Progenitor cell of endocrine pancreas (in vitro differentiated cells): ENCODE data around the gene SEC14L5. TPM values are rescaled to one million over a fixed set of nuclear protein-coding genes. Genes with fewer than 3 reads are reported as not detected.

Experiments used
- DNase-seq: peaks from one replicate; pipeline ENCODE4 v3.0.0; 2021; ENCODE audit warnings: low spot score; ENCODE audit not compliant: unreplicated experiment
- H3K27ac Mint-ChIP-seq: 2 replicates; pipeline ENCODE4 v1.8.0; 2021; ENCODE audit warnings: mild to moderate bottlenecking, moderate library complexity, mixed read lengths
- H3K27me3 Mint-ChIP-seq: 2 replicates; pipeline ENCODE4 v1.8.0; 2021; ENCODE audit warnings: mixed read lengths
- H3K36me3 Mint-ChIP-seq: 2 replicates; pipeline ENCODE4 v1.8.0; 2022; ENCODE audit warnings: mixed read lengths; ENCODE audit not compliant: insufficient read depth
- H3K4me1 Mint-ChIP-seq: 2 replicates; pipeline ENCODE4 v1.8.0; 2021; ENCODE audit warnings: low read depth, mixed read lengths
- H3K4me3 Mint-ChIP-seq: 2 replicates; pipeline ENCODE4 v1.8.0; 2021; ENCODE audit warnings: low read depth, mild to moderate bottlenecking, moderate library complexity, mixed read lengths
- H3K9me3 Mint-ChIP-seq: 2 replicates; pipeline ENCODE4 v1.8.0; 2021; ENCODE audit warnings: low read depth, mixed read lengths
- total RNA-seq: library from RNA; stranded (reverse); gene quantifications from 2 replicates; pipeline ENCODE4 v1.2.1, GENCODE V29; 2021
- TF ChIP-seq, protein P1 (sequence below): fragments of 200-600 bp; sonication (generic); IDR thresholded peaks from one replicate; pipeline ENCODE4 v1.5.0; 2021; ENCODE audit warnings: antibody characterized with exemption, mild to moderate bottlenecking; ENCODE audit not compliant: unreplicated experiment

The SEC14L5 gene
- total RNA-seq, 1 donor from 2014 or later: 2.1 TPM

DNA sequence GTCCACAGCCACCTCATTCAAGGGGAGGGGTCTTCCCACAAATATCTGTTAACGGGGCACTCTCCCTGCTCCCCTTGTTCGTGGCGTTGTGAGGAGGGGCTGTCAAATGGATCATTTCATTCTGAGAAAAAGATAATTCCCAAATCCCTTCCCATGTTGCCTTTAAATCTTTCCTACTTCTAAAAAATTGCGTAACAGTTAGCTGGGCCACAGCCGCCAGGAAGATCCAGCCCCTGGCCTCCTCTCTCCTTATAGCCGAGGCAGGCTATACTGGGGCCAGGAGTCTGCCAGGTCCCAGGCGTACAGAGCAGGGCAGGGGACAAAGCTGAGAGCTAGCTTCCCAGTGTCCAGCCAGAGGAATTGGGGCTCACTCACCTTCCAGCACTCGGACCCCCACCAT is 107.2 kb downstream of the SEC14L5 start:
- no peak overlapping the region for H3K4me3 Mint-ChIP-seq
- H3K9me3 Mint-ChIP-seq: no peaks in the 10 kb centered on the region
- H3K27ac Mint-ChIP-seq: no peak overlapping the region
- H3K4me1 Mint-ChIP-seq: no peaks in the 10 kb centered on the region
- H3K27me3 Mint-ChIP-seq: peaks cover 12% of the 10 kb centered on the region
- no peaks in the 10 kb centered on the region for H3K36me3 Mint-ChIP-seq
- no peak for DNase-seq
- TF ChIP-seq, protein P1, sequence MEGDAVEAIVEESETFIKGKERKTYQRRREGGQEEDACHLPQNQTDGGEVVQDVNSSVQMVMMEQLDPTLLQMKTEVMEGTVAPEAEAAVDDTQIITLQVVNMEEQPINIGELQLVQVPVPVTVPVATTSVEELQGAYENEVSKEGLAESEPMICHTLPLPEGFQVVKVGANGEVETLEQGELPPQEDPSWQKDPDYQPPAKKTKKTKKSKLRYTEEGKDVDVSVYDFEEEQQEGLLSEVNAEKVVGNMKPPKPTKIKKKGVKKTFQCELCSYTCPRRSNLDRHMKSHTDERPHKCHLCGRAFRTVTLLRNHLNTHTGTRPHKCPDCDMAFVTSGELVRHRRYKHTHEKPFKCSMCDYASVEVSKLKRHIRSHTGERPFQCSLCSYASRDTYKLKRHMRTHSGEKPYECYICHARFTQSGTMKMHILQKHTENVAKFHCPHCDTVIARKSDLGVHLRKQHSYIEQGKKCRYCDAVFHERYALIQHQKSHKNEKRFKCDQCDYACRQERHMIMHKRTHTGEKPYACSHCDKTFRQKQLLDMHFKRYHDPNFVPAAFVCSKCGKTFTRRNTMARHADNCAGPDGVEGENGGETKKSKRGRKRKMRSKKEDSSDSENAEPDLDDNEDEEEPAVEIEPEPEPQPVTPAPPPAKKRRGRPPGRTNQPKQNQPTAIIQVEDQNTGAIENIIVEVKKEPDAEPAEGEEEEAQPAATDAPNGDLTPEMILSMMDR: no peak

DNA sequence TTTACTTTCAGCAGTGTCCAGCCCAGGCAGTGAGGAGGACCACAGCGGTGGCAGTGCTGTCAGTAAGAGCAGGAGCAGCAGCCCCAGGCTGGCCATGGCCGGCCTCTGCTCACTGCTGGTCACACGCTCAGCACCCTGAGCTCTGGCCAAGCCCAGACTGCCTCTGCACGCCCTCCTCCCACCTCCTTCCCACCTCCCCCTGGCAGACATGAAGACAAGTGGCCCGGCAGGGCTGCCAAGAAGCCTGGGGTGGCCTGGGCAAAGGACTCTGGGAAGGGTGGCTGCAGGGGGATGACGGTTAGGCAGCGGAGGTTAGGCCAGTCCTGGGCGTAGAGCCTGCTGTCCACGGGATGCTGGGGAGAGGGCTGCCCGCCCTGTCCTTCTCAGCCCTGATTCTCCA is 107.7 kb downstream of the SEC14L5 start, which contains the start of gene C16orf89:
TSS of gene C16orf89 (minus strand) at position 144 of the 400 bp plus-strand sequence. CDS start at position 96, 48 bp downstream.
- no peak within 1 kb of the TSS for H3K27ac Mint-ChIP-seq
- no peaks in the 10 kb centered on the region for H3K9me3 Mint-ChIP-seq
- H3K27me3 Mint-ChIP-seq: peaks cover 12% of the 10 kb centered on the region
- no peaks in the 10 kb centered on the region for H3K36me3 Mint-ChIP-seq
- TF ChIP-seq, protein P1: no peak
- H3K4me1 Mint-ChIP-seq: no peaks in the 10 kb centered on the region
- DNase-seq: no peak
- H3K4me3 Mint-ChIP-seq: no peak within 1 kb of the TSS

DNA sequence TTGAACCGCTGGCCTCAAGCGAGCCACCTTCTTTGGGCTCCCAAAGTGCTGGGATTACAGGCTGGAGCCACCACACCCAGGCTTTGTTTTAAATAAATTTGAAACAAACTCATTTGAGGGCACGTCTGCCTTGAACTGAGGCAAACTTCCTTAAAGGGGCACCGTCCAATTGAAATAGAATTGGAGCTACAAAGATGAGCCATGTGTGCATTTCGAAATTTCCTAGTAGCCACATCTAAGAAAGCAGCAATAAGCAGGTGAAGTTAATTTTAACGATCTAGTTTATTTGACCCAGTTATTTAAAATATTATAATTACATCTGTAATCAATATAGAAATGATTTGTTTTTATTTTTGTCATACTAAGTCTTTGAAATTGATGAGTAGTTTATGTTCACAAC is 108.4 kb downstream of the SEC14L5 start:
- Mint-ChIP-seq H3K9me3 (no peaks in the 10 kb centered on the region), H3K4me1 (no peaks in the 10 kb centered on the region), H3K27me3 (peaks cover 12% of the 10 kb centered on the region), H3K36me3 (no peaks in the 10 kb centered on the region), H3K4me3 (no peak overlapping the region), H3K27ac (no peak overlapping the region)
- TF ChIP-seq, protein P1: no peak
- DNase-seq: no peak

Other genes with a start within 250 kb of the SEC14L5 start
- gene ANKS3, start 224.1 kb upstream of the SEC14L5 start, total RNA-seq: 45.0 and 45.3 TPM in 2 replicates
- 1.1 TPM in 2 replicates for gene DNAAF8, start 223.8 kb upstream of the SEC14L5 start, total RNA-seq
- 23.5 and 23.9 TPM in 2 replicates for gene ZNF500, start 191.2 kb upstream of the SEC14L5 start, total RNA-seq
- gene SEPTIN12, start 170.0 kb upstream of the SEC14L5 start, total RNA-seq: 0.78 TPM in 1 of 2 replicates, not detected in the other
- gene SMIM22, start 163.0 kb upstream of the SEC14L5 start, total RNA-seq: not detected in 2 replicates
- gene ROGDI, start 155.7 kb upstream of the SEC14L5 start, total RNA-seq: 43.6 and 44.1 TPM in 2 replicates
- 129 and 132 TPM in 2 replicates for gene GLYR1, start 111.0 kb upstream of the SEC14L5 start, total RNA-seq
- gene UBN1, start 110.8 kb upstream of the SEC14L5 start, total RNA-seq: 41.9 and 42.1 TPM in 2 replicates
- gene PPL, start 21.2 kb upstream of the SEC14L5 start, total RNA-seq: 62.7 and 64.1 TPM in 2 replicates
- gene NAGPA, start 75.6 kb downstream of the SEC14L5 start, total RNA-seq: 28.4 and 29.2 TPM in 2 replicates
- gene C16orf89, start 107.6 kb downstream of the SEC14L5 start, total RNA-seq: not detected in 2 replicates
- gene ALG1, start 113.5 kb downstream of the SEC14L5 start, total RNA-seq: 28.4 and 30.8 TPM in 2 replicates
- 11.2 and 13.7 TPM in 2 replicates for gene EEF2KMT, start 139.5 kb downstream of the SEC14L5 start, total RNA-seq